HepG2 (cell line): ENCODE results near the gene LENG1. TPM values are rescaled to one million over a fixed set of nuclear protein-coding genes. Genes with fewer than 3 reads are reported as not detected.

Experiments used
- BORCS8-MEF2B ChIP-seq: sonication (generic); formaldehyde crosslinking; IDR thresholded peaks from 2 replicates; pipeline ENCODE4 v1.8.0; 2022; ENCODE audit warnings: mild to moderate bottlenecking, missing genetic modification reagents
- DNMT1 ChIP-seq: sonication (generic); formaldehyde crosslinking; IDR thresholded peaks from 2 replicates; pipeline ENCODE4 v1.5.1; 2020; ENCODE audit warnings: mild to moderate bottlenecking, missing genetic modification reagents
- ELF3 ChIP-seq: IDR thresholded peaks from 2 replicates; pipeline ENCODE4 v1.6.1; 2016; ENCODE audit warnings: missing genetic modification reagents, missing compliant biosample characterization
- FOXA3 ChIP-seq: IDR thresholded peaks from 2 replicates; pipeline ENCODE4 v1.6.1; 2016; ENCODE audit warnings: missing genetic modification reagents, missing compliant biosample characterization
- GATAD2A ChIP-seq: IDR thresholded peaks from 2 replicates; pipeline ENCODE4 v1.6.1; 2016
- HNF4G ChIP-seq, 2 experiments: sonication (generic) in 1 of 2; formaldehyde crosslinking in 1 of 2; IDR thresholded peaks; 2 replicates each; pipeline versions ENCODE4 v1.4.0 to v1.6.1; 2011 to 2020; ENCODE audit warnings: borderline replicate concordance in 2 of 2, low read depth in 2 of 2, mild to moderate bottlenecking in 2 of 2, low read length in 1 of 2, missing genetic modification reagents in 1 of 2, moderate library complexity in 1 of 2
- HOMEZ ChIP-seq: IDR thresholded peaks from 2 replicates; pipeline ENCODE4 v1.6.1; 2016; ENCODE audit warnings: low read depth
- IRX3 ChIP-seq: sonication (generic); formaldehyde crosslinking; IDR thresholded peaks from 2 replicates; pipeline ENCODE4 v1.8.1; 2023; ENCODE audit warnings: mild to moderate bottlenecking, low read depth, missing genetic modification reagents, borderline replicate concordance
- JDP2 ChIP-seq: sonication (generic); formaldehyde crosslinking; IDR thresholded peaks from 2 replicates; pipeline ENCODE4 v1.8.1; 2022; ENCODE audit warnings: missing genetic modification reagents, borderline replicate concordance
- KDM4B ChIP-seq: sonication (generic); formaldehyde crosslinking; IDR thresholded peaks from 2 replicates; pipeline ENCODE4 v1.4.0; 2020; ENCODE audit warnings: missing genetic modification reagents
- MEF2D ChIP-seq: sonication (generic); formaldehyde crosslinking; IDR thresholded peaks from 2 replicates; pipeline ENCODE4 v1.5.1; 2020; ENCODE audit warnings: mild to moderate bottlenecking, missing genetic modification reagents
- MEIS1 ChIP-seq: sonication (generic); formaldehyde crosslinking; IDR thresholded peaks from 2 replicates; pipeline ENCODE4 v1.9.0; 2021; ENCODE audit warnings: mild to moderate bottlenecking, missing genetic modification reagents, moderate library complexity, borderline replicate concordance
- MLX ChIP-seq: IDR thresholded peaks from 2 replicates; pipeline ENCODE4 v1.6.1; 2016
- MXD4 ChIP-seq: IDR thresholded peaks from 2 replicates; pipeline ENCODE4 v1.6.1; 2016; ENCODE audit warnings: mild to moderate bottlenecking, missing biosample characterization, missing genetic modification reagents
- NCOA2 ChIP-seq: sonication (generic); formaldehyde crosslinking; IDR thresholded peaks from 2 replicates; pipeline ENCODE4 v1.8.0; 2022; ENCODE audit warnings: inconsistent platforms
- PHF5A ChIP-seq: IDR thresholded peaks from one replicate; pipeline ENCODE4 v1.6.1; 2018; ENCODE audit warnings: low read depth, missing genetic modification reagents; ENCODE audit not compliant: unreplicated experiment
- POLR2A ChIP-seq, 2 experiments: IDR thresholded peaks; 2 replicates each; pipeline ENCODE4 v1.6.1; 2011; ENCODE audit warnings: low read depth in 2 of 2, low read length in 2 of 2, mild to moderate bottlenecking in 1 of 2, moderate library complexity in 1 of 2; ENCODE audit not compliant: insufficient read depth in 1 of 2
- RARG ChIP-seq: sonication (generic); formaldehyde crosslinking; IDR thresholded peaks from 2 replicates; pipeline ENCODE4 v1.4.0; 2020; ENCODE audit warnings: low read depth, mild to moderate bottlenecking, missing genetic modification reagents
- WIZ ChIP-seq: sonication (generic); formaldehyde crosslinking; IDR thresholded peaks from 2 replicates; pipeline ENCODE4 v1.5.1; 2020; ENCODE audit warnings: mild to moderate bottlenecking, missing genetic modification reagents
- ZBTB43 ChIP-seq: sonication (generic); formaldehyde crosslinking; conservative IDR thresholded peaks from 2 replicates; pipeline ENCODE4 v1.4.0; 2020; ENCODE audit warnings: missing genetic modification reagents
- ZFP90 ChIP-seq: sonication (generic); formaldehyde crosslinking; IDR thresholded peaks from 2 replicates; pipeline ENCODE4 v1.8.0; 2022; ENCODE audit warnings: missing genetic modification reagents, mild to moderate bottlenecking, inconsistent platforms, borderline replicate concordance
- ZKSCAN5 ChIP-seq: sonication (generic); formaldehyde crosslinking; IDR thresholded peaks from 2 replicates; pipeline ENCODE4 v1.5.1; 2020; ENCODE audit warnings: mild to moderate bottlenecking, missing genetic modification reagents
- ZNF329 ChIP-seq: sonication (generic); formaldehyde crosslinking; IDR thresholded peaks from 2 replicates; pipeline ENCODE4 v1.9.0; 2021; ENCODE audit warnings: low read depth, mild to moderate bottlenecking, missing genetic modification reagents
- ZNF503 ChIP-seq: sonication (generic); formaldehyde crosslinking; IDR thresholded peaks from 2 replicates; pipeline ENCODE4 v1.4.0; 2020; ENCODE audit warnings: missing genetic modification reagents
- ZNF607 ChIP-seq: sonication (generic); formaldehyde crosslinking; IDR thresholded peaks from 2 replicates; pipeline ENCODE4 v1.5.1; 2020; ENCODE audit warnings: missing genetic modification reagents, mild to moderate bottlenecking, borderline replicate concordance
- ZSCAN12 ChIP-seq: sonication (generic); formaldehyde crosslinking; IDR thresholded peaks from 2 replicates; pipeline ENCODE4 v1.9.0; 2021; ENCODE audit warnings: mild to moderate bottlenecking, missing genetic modification reagents
- polyA plus RNA-seq, 8 experiments: library from polyadenylated mRNA; depleted of rRNA in 3 of 8; stranded (reverse) in 7 of 8; unstranded in 1 of 8; fragments of >200 nt; fragmentation: Illumina TruSeq in 4 of 8; extraction: Trizol in 4 of 8; gene quantifications; 2 replicates each; pipeline versions ENCODE4 v1.2.1 to v1.2.3, GENCODE V29; 2011 to 2016; ENCODE audit warnings: low read depth in 4 of 8, missing spikeins in 1 of 8, mixed read lengths in 1 of 8; ENCODE audit not compliant: insufficient read depth in 1 of 8
- total RNA-seq, 5 experiments: library from RNA; depleted of rRNA; stranded (reverse); fragments of >200 nt; fragmentation: Illumina TruSeq; extraction: Trizol; gene quantifications; 2 replicates each; pipeline ENCODE4 v1.2.3, GENCODE V29; 2016; ENCODE audit warnings: low read depth in 1 of 5

Gene LENG1
- total and polyA plus RNA-seq, 2 of the 13 experiments (the other 11 are each of a cell fraction or from before 2014, with no cell fraction given) = 1.8 to 3.8 TPM

GRCh38 chr19:54189735-54190502 is 30.4 kb upstream of the LENG1 start (continued):
- TF ChIP-seq ZNF329 (CRISPR knock-in tag) = no peak
- peak; percentile 8; the same call in 1 of the 2 replicates for TF ChIP-seq ZNF503 (CRISPR knock-in tag)
- TF ChIP-seq ZBTB43 (CRISPR knock-in tag) = no peak
- TF ChIP-seq BORCS8-MEF2B (CRISPR knock-in tag) = no peak
- no peak for TF ChIP-seq RARG (CRISPR knock-in tag)
- peak; percentile 79; the same call in 1 of the 2 replicates for TF ChIP-seq WIZ (CRISPR knock-in tag)
- TF ChIP-seq POLR2A (IDR thresholded peaks at IDR 0.05; ENCODE audit: insufficient read depth in 1 of 2, low read depth in 2 of 2, low read length in 2 of 2) = peak; percentile 81 to 84
- no peak for TF ChIP-seq IRX3 (CRISPR knock-in tag)
- TF ChIP-seq ZFP90 (CRISPR knock-in tag) = peak; percentile 76; the same call in 1 of the 2 replicates
- TF ChIP-seq NCOA2 (CRISPR knock-in tag) = no peak
- TF ChIP-seq MXD4 (CRISPR knock-in tag) = 0 out of 2 replicates have a peak, but pooled peaks have one; percentile 64
- TF ChIP-seq HOMEZ (CRISPR knock-in tag) = no peak
- TF ChIP-seq JDP2 (CRISPR knock-in tag) = no peak
- TF ChIP-seq PHF5A (CRISPR knock-in tag) = no peak
- TF ChIP-seq ZNF607 (CRISPR knock-in tag) = no peak; the same call in 1 of the 2 replicates
- no peak for TF ChIP-seq KDM4B (CRISPR knock-in tag)
- TF ChIP-seq ZKSCAN5 (CRISPR knock-in tag) = no peak
- peak; percentile 78 for TF ChIP-seq FOXA3
- TF ChIP-seq MEIS1 (CRISPR knock-in tag) = no peak; the same call in 1 of the 2 replicates
- TF ChIP-seq DNMT1 (CRISPR knock-in tag) = 0 out of 2 replicates have a peak, but pooled peaks have one; percentile 69
- TF ChIP-seq MEF2D (CRISPR knock-in tag) = no peak; the same call in 1 of the 2 replicates
- no peak for TF ChIP-seq ZSCAN12
- TF ChIP-seq HNF4G (IDR thresholded peaks at IDR 0.05; ENCODE audit: borderline replicate concordance, low read depth, low read length) = peak; percentile 46; the same call in 1 of the 2 replicates
- TF ChIP-seq HNF4G (CRISPR knock-in tag; IDR thresholded peaks at IDR 0.05; ENCODE audit: borderline replicate concordance, low read depth) = no peak
- TF ChIP-seq ELF3 (CRISPR knock-in tag) = no peak
- TF ChIP-seq MLX = no peak; the same call in 1 of the 2 replicates
- no peak for TF ChIP-seq GATAD2A (CRISPR knock-in tag)
